ENCODE measurements around the gene SYNGR2.

SYNGR2 gene

DNA sequence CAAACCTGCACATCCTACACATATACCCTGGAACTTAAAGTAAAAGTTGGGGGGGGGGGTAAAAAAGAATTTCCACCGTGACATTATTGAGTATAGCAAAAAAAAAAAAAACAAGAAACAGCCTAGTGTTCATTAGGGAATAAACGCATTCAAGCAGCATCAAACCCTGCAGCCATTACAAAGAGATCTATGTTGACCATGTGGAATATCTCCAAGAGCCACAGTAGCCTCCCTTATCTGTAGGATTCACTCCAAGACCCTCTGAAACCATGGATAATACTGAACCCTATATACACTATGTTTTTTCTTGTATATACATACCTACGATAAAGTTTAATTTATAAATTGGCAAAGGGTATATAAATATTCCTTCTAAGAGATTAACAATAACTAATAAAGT is 40.1 kb downstream of the SYNGR2 start:
- no peak for DNase-seq

DNA sequence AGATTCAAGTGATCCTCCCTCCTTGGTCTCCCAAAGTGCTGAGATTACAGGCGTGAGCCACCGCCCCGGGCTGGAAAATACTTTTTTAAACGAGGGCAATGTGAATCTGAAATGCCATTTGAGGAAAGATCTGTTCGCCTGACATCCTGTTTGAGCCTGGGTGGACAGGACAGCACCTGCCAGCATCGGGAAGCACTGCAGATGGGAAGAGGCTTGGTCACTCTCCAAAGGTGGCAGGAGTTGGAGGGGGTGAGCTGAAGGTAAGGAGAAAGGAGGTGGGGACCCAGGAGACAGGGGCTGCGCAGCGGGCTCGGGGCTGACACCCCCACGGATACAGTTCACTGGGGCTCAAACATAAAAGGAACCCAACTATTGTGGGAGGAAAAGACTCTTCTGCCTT is 41.7 kb downstream of the SYNGR2 start:
- no peak for DNase-seq

GRCh38 chr17:78211032-78211431 is 42.7 kb downstream of the SYNGR2 start:
- DNase-seq = no peak

- peak; percentile 92 for DNase-seq
Observed at GRCh38 chr17:78214016-78214705, 45.8 kb downstream of the SYNGR2 start, which contains the start of gene BIRC5. TSS of gene BIRC5 (plus strand) at chr17:78214253. CDS start at chr17:78214317, 64 bp downstream.

DNA sequence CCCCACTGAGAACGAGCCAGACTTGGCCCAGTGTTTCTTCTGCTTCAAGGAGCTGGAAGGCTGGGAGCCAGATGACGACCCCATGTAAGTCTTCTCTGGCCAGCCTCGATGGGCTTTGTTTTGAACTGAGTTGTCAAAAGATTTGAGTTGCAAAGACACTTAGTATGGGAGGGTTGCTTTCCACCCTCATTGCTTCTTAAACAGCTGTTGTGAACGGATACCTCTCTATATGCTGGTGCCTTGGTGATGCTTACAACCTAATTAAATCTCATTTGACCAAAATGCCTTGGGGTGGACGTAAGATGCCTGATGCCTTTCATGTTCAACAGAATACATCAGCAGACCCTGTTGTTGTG is 46.3 kb downstream of the SYNGR2 start:
- DNase-seq = no peak

GRCh38 chr17:78219396-78220150 is 51.2 kb downstream of the SYNGR2 start:
- DNase-seq = no peak

All from stimulated activated CD4-positive, alpha-beta T cell treated with anti-CD3 and anti-CD28 coated beads, Interleukin-4, amount 100 ng/mL, for 24 hours (primary cell).